ENCODE measurements around the gene SIGLEC8. TPM values are rescaled to one million over a fixed set of nuclear protein-coding genes. Genes with fewer than 3 reads are reported as not detected.

Gene SIGLEC8
- polyA plus RNA-seq, 1 donor from 2014 or later, result not detected

DNA sequence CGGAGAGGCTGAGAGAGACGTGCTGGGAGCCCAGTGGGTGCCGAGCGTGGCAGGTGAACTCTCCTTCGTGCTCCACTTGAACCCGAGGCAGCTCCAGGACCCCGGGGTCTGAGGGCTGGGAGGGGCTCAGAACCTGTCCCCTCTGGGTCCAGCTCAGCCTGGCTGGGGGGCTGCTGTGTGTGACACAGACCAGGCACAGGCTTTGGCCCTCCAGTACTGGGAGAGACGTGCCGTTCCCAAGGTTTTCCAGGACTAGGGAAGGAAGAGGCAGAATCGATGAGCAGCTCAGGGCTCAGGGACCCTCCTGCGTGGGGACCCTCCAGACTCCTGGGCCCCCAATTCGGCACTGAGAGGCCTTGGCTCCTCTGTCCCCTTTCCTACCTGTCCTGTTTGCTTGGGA, 43.1 kb downstream of the SIGLEC8 start:
- no peaks in the 10 kb centered on the region for H3K36me3 ChIP-seq (ENCODE audit: insufficient read depth, low read length)
- no peak overlapping the region for H3K4me3 ChIP-seq (ENCODE audit: low read length)
- no peak for TF ChIP-seq MXI1 (conservative IDR thresholded peaks at IDR 0.05; ENCODE audit: poor library complexity, severe bottlenecking)

DNA sequence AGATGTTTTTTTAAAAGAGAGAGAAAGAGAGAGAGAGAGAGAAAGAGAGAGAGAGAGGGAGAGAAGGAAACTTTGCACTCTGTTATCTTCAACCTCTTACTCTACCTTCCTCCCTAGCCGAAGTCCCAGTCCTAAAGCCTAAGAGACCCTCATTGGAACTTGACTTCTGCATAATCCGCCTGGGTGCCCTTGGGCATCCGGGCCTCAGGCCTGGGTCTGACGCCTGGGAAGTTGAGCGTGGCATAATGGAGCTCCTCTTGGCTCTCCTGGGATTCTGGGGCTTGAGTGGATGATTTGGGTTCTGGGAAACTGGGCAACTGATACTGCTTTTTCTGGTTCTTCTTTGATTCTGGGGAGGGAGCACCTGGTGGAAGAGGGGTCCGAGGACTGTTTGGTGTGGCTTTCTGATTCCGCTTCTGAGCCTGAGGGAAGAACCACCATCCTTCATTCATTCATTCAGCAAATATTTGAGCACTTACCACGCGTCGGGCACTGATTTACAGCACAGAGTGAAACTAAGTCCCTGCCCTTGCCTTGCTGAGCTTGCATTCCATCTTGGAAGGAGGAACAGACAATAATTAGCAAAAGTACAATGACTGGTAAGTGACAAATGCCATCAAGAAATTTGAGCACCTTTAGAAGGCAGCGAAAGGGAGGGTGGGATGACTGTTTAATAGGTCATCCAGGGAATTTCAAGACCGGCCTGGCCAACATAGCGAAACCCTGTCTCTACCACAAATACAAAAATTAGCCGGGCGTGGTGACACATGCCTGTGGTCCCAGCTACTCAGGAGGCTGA, 47.1 kb downstream of the SIGLEC8 start:
- no peaks in the 10 kb centered on the region for H4K20me1 ChIP-seq (ENCODE audit: insufficient read depth)
- TF ChIP-seq RAD21 (conservative IDR thresholded peaks at IDR 0.05), result no peak
- no peak for TF ChIP-seq POLR2AphosphoS5 (IDR thresholded peaks at IDR 0.05)
- TF ChIP-seq TAF1 (IDR thresholded peaks at IDR 0.05; ENCODE audit: low read depth), result no peak
- TF ChIP-seq, protein P1, sequence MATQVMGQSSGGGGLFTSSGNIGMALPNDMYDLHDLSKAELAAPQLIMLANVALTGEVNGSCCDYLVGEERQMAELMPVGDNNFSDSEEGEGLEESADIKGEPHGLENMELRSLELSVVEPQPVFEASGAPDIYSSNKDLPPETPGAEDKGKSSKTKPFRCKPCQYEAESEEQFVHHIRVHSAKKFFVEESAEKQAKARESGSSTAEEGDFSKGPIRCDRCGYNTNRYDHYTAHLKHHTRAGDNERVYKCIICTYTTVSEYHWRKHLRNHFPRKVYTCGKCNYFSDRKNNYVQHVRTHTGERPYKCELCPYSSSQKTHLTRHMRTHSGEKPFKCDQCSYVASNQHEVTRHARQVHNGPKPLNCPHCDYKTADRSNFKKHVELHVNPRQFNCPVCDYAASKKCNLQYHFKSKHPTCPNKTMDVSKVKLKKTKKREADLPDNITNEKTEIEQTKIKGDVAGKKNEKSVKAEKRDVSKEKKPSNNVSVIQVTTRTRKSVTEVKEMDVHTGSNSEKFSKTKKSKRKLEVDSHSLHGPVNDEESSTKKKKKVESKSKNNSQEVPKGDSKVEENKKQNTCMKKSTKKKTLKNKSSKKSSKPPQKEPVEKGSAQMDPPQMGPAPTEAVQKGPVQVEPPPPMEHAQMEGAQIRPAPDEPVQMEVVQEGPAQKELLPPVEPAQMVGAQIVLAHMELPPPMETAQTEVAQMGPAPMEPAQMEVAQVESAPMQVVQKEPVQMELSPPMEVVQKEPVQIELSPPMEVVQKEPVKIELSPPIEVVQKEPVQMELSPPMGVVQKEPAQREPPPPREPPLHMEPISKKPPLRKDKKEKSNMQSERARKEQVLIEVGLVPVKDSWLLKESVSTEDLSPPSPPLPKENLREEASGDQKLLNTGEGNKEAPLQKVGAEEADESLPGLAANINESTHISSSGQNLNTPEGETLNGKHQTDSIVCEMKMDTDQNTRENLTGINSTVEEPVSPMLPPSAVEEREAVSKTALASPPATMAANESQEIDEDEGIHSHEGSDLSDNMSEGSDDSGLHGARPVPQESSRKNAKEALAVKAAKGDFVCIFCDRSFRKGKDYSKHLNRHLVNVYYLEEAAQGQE (IDR thresholded peaks at IDR 0.05; ENCODE audit: borderline replicate concordance), result no peak
- TF ChIP-seq EP300 (conservative IDR thresholded peaks at IDR 0.05; ENCODE audit: poor library complexity, severe bottlenecking), result no peak
- no peak for TF ChIP-seq SMC3 (conservative IDR thresholded peaks at IDR 0.05; ENCODE audit: poor library complexity)
- no peak for TF ChIP-seq EZH2 (IDR thresholded peaks at IDR 0.05; ENCODE audit: borderline replicate concordance, insufficient read depth, low read length, poor library complexity, severe bottlenecking)
- no peak for TF ChIP-seq MXI1 (conservative IDR thresholded peaks at IDR 0.05; ENCODE audit: poor library complexity, severe bottlenecking)
- TF ChIP-seq, protein P2, sequence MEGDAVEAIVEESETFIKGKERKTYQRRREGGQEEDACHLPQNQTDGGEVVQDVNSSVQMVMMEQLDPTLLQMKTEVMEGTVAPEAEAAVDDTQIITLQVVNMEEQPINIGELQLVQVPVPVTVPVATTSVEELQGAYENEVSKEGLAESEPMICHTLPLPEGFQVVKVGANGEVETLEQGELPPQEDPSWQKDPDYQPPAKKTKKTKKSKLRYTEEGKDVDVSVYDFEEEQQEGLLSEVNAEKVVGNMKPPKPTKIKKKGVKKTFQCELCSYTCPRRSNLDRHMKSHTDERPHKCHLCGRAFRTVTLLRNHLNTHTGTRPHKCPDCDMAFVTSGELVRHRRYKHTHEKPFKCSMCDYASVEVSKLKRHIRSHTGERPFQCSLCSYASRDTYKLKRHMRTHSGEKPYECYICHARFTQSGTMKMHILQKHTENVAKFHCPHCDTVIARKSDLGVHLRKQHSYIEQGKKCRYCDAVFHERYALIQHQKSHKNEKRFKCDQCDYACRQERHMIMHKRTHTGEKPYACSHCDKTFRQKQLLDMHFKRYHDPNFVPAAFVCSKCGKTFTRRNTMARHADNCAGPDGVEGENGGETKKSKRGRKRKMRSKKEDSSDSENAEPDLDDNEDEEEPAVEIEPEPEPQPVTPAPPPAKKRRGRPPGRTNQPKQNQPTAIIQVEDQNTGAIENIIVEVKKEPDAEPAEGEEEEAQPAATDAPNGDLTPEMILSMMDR (IDR thresholded peaks at IDR 0.05; ENCODE audit: poor library complexity, severe bottlenecking), result no peak
- no peak overlapping the region for H3K27ac ChIP-seq (ENCODE audit: low read length)
- H3K9ac ChIP-seq (ENCODE audit: low read length), result no peak overlapping the region
- no peaks in the 10 kb centered on the region for H3K9me3 ChIP-seq (ENCODE audit: low read length)
- H3K4me3 ChIP-seq (ENCODE audit: low read length), result no peak overlapping the region
- H3K27me3 ChIP-seq (ENCODE audit: insufficient read depth, low read depth, low read length), result no peaks in the 10 kb centered on the region
- H3K79me2 ChIP-seq (replicated peaks; ENCODE audit: insufficient read depth, low read length), result no peaks in the 10 kb centered on the region
- H3F3A ChIP-seq (ENCODE audit: insufficient read depth, low read length, poor library complexity, severe bottlenecking), result no peaks in the 10 kb centered on the region
- no peaks in the 10 kb centered on the region for H3K36me3 ChIP-seq (ENCODE audit: insufficient read depth, low read length)
- H2AFZ ChIP-seq (ENCODE audit: low read depth, low read length), result no peak overlapping the region
- H3K9me2 ChIP-seq (ENCODE audit: insufficient read depth, low read length), result no peaks in the 10 kb centered on the region
- no peak overlapping the region for H3K4me2 ChIP-seq (ENCODE audit: low read length)

More for the DNA sequence above, 43.1 kb downstream of the SIGLEC8 start:
- Histone ChIP-seq H3K9ac (ENCODE audit: low read length) (no peak overlapping the region), H3K27ac (ENCODE audit: low read length) (no peak overlapping the region), H2AFZ (ENCODE audit: low read depth, low read length) (no peak overlapping the region), H3K9me3 (ENCODE audit: low read length) (no peaks in the 10 kb centered on the region), H3K79me2 (replicated peaks; ENCODE audit: insufficient read depth, low read length) (no peaks in the 10 kb centered on the region), H3K27me3 (ENCODE audit: insufficient read depth, low read depth, low read length) (no peaks in the 10 kb centered on the region), H3K9me2 (ENCODE audit: insufficient read depth, low read length) (no peaks in the 10 kb centered on the region), H3F3A (ENCODE audit: insufficient read depth, low read length, poor library complexity, severe bottlenecking) (no peaks in the 10 kb centered on the region), H4K20me1 (ENCODE audit: insufficient read depth) (no peaks in the 10 kb centered on the region), H3K4me2 (ENCODE audit: low read length) (no peak overlapping the region)

All from neural cell (in vitro differentiated cells).